ENCODE data around the gene STIMATE. TPM values are rescaled to one million over a fixed set of nuclear protein-coding genes. Genes with fewer than 3 reads are reported as not detected.

Gene STIMATE
- total RNA-seq, 1 donor from 2014 or later = 10.2 TPM

GRCh38 chr3:52820736-52821135, 76.6 kb downstream of the STIMATE start:
- Histone ChIP-seq H3K4me2 (no peak overlapping the region), H4K20me1 (ENCODE audit: low read depth) (no peaks in the 10 kb centered on the region), H3F3A (ENCODE audit: low read depth) (peaks cover 4% of the 10 kb centered on the region), H3K27me3 (no peaks in the 10 kb centered on the region), H3K4me1 (peaks cover 10% of the 10 kb centered on the region), H3K36me3 (no peaks in the 10 kb centered on the region), H3K9ac (no peak overlapping the region), H2AFZ (replicated peaks) (peak overlapping the region; percentile 57), H3K27ac (no peak overlapping the region), H3K9me3 (ENCODE audit: low read depth) (no peaks in the 10 kb centered on the region), H3K79me2 (ENCODE audit: low read depth) (no peaks in the 10 kb centered on the region), H3K4me3 (no peak overlapping the region)
- Mint-ChIP-seq H3K9me3 (no peaks in the 10 kb centered on the region), H3K4me1 (peaks cover 17% of the 10 kb centered on the region), H3K27me3 (ENCODE audit: insufficient read depth, low read depth) (peaks cover 6% of the 10 kb centered on the region), H3K4me3 (no peak overlapping the region), H3K36me3 (no peaks in the 10 kb centered on the region), H3K27ac (peak overlapping the region; percentile 63)
- TF ChIP-seq EZH2 (IDR thresholded peaks at IDR 0.05) (no peak), CTCF (IDR thresholded peaks at IDR 0.05) (peak; percentile 81), EZH2phosphoT487 (IDR thresholded peaks at IDR 0.05) (no peak)
- peak; percentile 76 for DNase-seq (ENCODE audit: low spot score)

- H3K4me1 Mint-ChIP-seq = peaks cover 17% of the 10 kb centered on the region
- H3K27me3 Mint-ChIP-seq (ENCODE audit: insufficient read depth, low read depth) = peaks cover 5% of the 10 kb centered on the region
These were observed 77.4 kb downstream of the STIMATE start for GRCh38 chr3:52819936-52820335.

GRCh38 chr3:52817860-52818259, 79.5 kb downstream of the STIMATE start:
- no peaks in the 10 kb centered on the region for H3K27me3 ChIP-seq
- no peak overlapping the region for H3K4me3 ChIP-seq
- H3F3A ChIP-seq (ENCODE audit: low read depth) = peaks cover 4% of the 10 kb centered on the region
- H2AFZ ChIP-seq (replicated peaks) = no peak overlapping the region
- no peaks in the 10 kb centered on the region for H3K79me2 ChIP-seq (ENCODE audit: low read depth)
- TF ChIP-seq CTCF (IDR thresholded peaks at IDR 0.05) (no peak), EZH2 (IDR thresholded peaks at IDR 0.05) (no peak), EZH2phosphoT487 (IDR thresholded peaks at IDR 0.05) (no peak)
- H3K9me3 ChIP-seq (ENCODE audit: low read depth) = no peaks in the 10 kb centered on the region
- Mint-ChIP-seq H3K9me3 (no peaks in the 10 kb centered on the region), H3K36me3 (no peaks in the 10 kb centered on the region), H3K4me3 (no peak overlapping the region), H3K4me1 (peaks cover 17% of the 10 kb centered on the region), H3K27ac (no peak overlapping the region), H3K27me3 (ENCODE audit: insufficient read depth, low read depth) (peaks cover 2% of the 10 kb centered on the region)
- no peaks in the 10 kb centered on the region for H4K20me1 ChIP-seq (ENCODE audit: low read depth)
- H3K4me2 ChIP-seq = no peak overlapping the region
- no peak for DNase-seq (ENCODE audit: low spot score)
- no peak overlapping the region for H3K9ac ChIP-seq
- peaks cover 10% of the 10 kb centered on the region for H3K4me1 ChIP-seq
- H3K36me3 ChIP-seq = no peaks in the 10 kb centered on the region
- H3K27ac ChIP-seq = no peak overlapping the region

More at GRCh38 chr3:52819936-52820335, 77.4 kb downstream of the STIMATE start:
- Histone ChIP-seq H2AFZ (replicated peaks) (peak overlapping the region; percentile 57), H4K20me1 (ENCODE audit: low read depth) (no peaks in the 10 kb centered on the region), H3K4me1 (peaks cover 10% of the 10 kb centered on the region), H3K9me3 (ENCODE audit: low read depth) (no peaks in the 10 kb centered on the region), H3K4me2 (peak overlapping the region; percentile 22), H3K27ac (no peak overlapping the region), H3K4me3 (no peak overlapping the region), H3K27me3 (no peaks in the 10 kb centered on the region), H3F3A (ENCODE audit: low read depth) (peaks cover 4% of the 10 kb centered on the region), H3K9ac (no peak overlapping the region), H3K36me3 (no peaks in the 10 kb centered on the region), H3K79me2 (ENCODE audit: low read depth) (no peaks in the 10 kb centered on the region)
- DNase-seq (ENCODE audit: low spot score) = peak; percentile 55
- H3K4me3 Mint-ChIP-seq = no peak overlapping the region
- no peaks in the 10 kb centered on the region for H3K9me3 Mint-ChIP-seq
- peak overlapping the region; percentile 85 for H3K27ac Mint-ChIP-seq
- H3K36me3 Mint-ChIP-seq = no peaks in the 10 kb centered on the region
- TF ChIP-seq EZH2phosphoT487 (IDR thresholded peaks at IDR 0.05) = no peak
- no peak for TF ChIP-seq CTCF (IDR thresholded peaks at IDR 0.05)
- TF ChIP-seq EZH2 (IDR thresholded peaks at IDR 0.05) = no peak

Measured in neural progenitor cell (in vitro differentiated cells).